H54 (cell line): ENCODE results near the gene AJAP1.

ENCODE experiments used
- DNase-seq: peaks from one replicate; pipeline ENCODE4 v3.0.0; 2011; ENCODE audit warnings: low spot score, mixed read lengths; ENCODE audit not compliant: insufficient read length
- FAIRE-seq: peaks from 3 replicates; lab custom pipeline; 2011; peaks lifted over from hg19 to GRCh38; lab: Jason Lieb, UNC
- POLR2A ChIP-seq: IDR thresholded peaks from 2 replicates; pipeline ENCODE4 v1.6.1; 2011; ENCODE audit warnings: low read depth, mild to moderate bottlenecking, low read length

The AJAP1 gene

GRCh38 chr1:4689271-4689935, 35.0 kb downstream of the AJAP1 start:
- TF ChIP-seq POLR2A, result no peak
- FAIRE-seq (no peak), DNase-seq (no peak)

GRCh38 chr1:4689941-4690635, 35.7 kb downstream of the AJAP1 start:
- TF ChIP-seq POLR2A, result no peak

GRCh38 chr1:4690951-4691675, 36.7 kb downstream of the AJAP1 start:
- FAIRE-seq (no peak), DNase-seq (peak; percentile 6)
- TF ChIP-seq POLR2A, result no peak

More at GRCh38 chr1:4689941-4690635, 35.7 kb downstream of the AJAP1 start:
- FAIRE-seq, result no peak
- DNase-seq, result no peak

- no peak for TF ChIP-seq POLR2A
- no peak for DNase-seq
- FAIRE-seq, result no peak
Observed at GRCh38 chr1:4691766-4692405, 37.5 kb downstream of the AJAP1 start.

- TF ChIP-seq POLR2A, result no peak
- DNase-seq (no peak), FAIRE-seq (no peak)
Observed at GRCh38 chr1:4692437-4692836, 38.0 kb downstream of the AJAP1 start.

GRCh38 chr1:4693331-4693730, 38.9 kb downstream of the AJAP1 start:
- FAIRE-seq (no peak), DNase-seq (no peak)
- TF ChIP-seq POLR2A, result no peak

- TF ChIP-seq POLR2A, result no peak
- FAIRE-seq, result no peak
- no peak for DNase-seq
Observed at GRCh38 chr1:4693891-4694290, 39.5 kb downstream of the AJAP1 start.

- TF ChIP-seq POLR2A, result no peak
- FAIRE-seq, result no peak
- DNase-seq, result no peak
Observed at GRCh38 chr1:4694492-4694891, 40.1 kb downstream of the AJAP1 start.

- no peak for FAIRE-seq
- no peak for DNase-seq
- no peak for TF ChIP-seq POLR2A
Observed at GRCh38 chr1:4695241-4695640, 40.8 kb downstream of the AJAP1 start.

GRCh38 chr1:4696161-4696745, 41.8 kb downstream of the AJAP1 start:
- DNase-seq (no peak), FAIRE-seq (no peak)
- TF ChIP-seq POLR2A, result no peak

- FAIRE-seq (no peak), DNase-seq (no peak)
- no peak for TF ChIP-seq POLR2A
Observed at GRCh38 chr1:4696753-4697152, 42.3 kb downstream of the AJAP1 start.

- no peak for DNase-seq
- FAIRE-seq, result no peak
- no peak for TF ChIP-seq POLR2A
Observed at GRCh38 chr1:4697801-4698200, 43.4 kb downstream of the AJAP1 start.

- no peak for DNase-seq
- no peak for TF ChIP-seq POLR2A
- FAIRE-seq, result no peak
Observed at GRCh38 chr1:4698911-4699310, 44.5 kb downstream of the AJAP1 start.
